ENCODE measurements around the gene PKIG. TPM values are rescaled to one million over a fixed set of nuclear protein-coding genes. Genes with fewer than 3 reads are reported as not detected.

PKIG gene
- total RNA-seq, 1 experiment from 2014 or later: 66.3 TPM

GRCh38 chr20:44615876-44616603 is 33.7 kb downstream of the PKIG start:
- no peak for DNase-seq (ENCODE audit: low read depth, low spot score)
- Histone ChIP-seq H3K36me3 (ENCODE audit: control insufficient read depth, insufficient read depth, low read length) (no peaks in the 10 kb centered on the region; the same call in none of the 2 replicates), H3K4me3 (ENCODE audit: low read depth in 2 of 2, low read length in 2 of 2) (no peak overlapping the region), H3K27ac (ENCODE audit: low read length) (no peak overlapping the region), H3K27me3 (ENCODE audit: control insufficient read depth, insufficient read depth, low read length) (no peaks in the 10 kb centered on the region), H3K4me1 (ENCODE audit: control insufficient read depth, insufficient read depth, low read length) (no peaks in the 10 kb centered on the region), H3K9me3 (ENCODE audit: control insufficient read depth, insufficient read depth, low read depth, low read length) (no peaks in the 10 kb centered on the region)
- in situ Hi-C loops (cut with HindIII; ENCODE audit: low pct_unique_long_range_greater_than_20kb, low sequenced_read_pairs): no loop called here
- ChIA-PET POLR2A (interaction anchor here (0.7 kb wide), 2 partner anchors 15 to 108 kb away, joined by 4 to 5 read pairs; no protein-coding TSS in a partner anchor), CTCF (no interaction called here)
- intact Hi-C loops (cut with micrococcal nuclease; ENCODE audit: unreplicated experiment): no loop called here
- ATAC-seq: no peak
- BruUV-seq (replicated peaks): no TSS peak
- no peak for TF ChIP-seq TCF7L2 (IDR thresholded peaks at IDR 0.05; ENCODE audit: low read depth, low read length)
- no peak for TF ChIP-seq CTCF (IDR thresholded peaks at IDR 0.05)
- TF ChIP-seq REST (IDR thresholded peaks at IDR 0.05; ENCODE audit: insufficient read depth in 1 of 2, low read depth in 2 of 2, low read length in 1 of 2): no peak
- no peak for TF ChIP-seq SIN3A (IDR thresholded peaks at IDR 0.05; ENCODE audit: borderline replicate concordance, insufficient read depth, low read depth, low read length)
- TF ChIP-seq POLR2AphosphoS5 (IDR thresholded peaks at IDR 0.05; ENCODE audit: low read depth, low read length): no peak; the same call in 1 of the 2 replicates

- TF ChIP-seq POLR2AphosphoS5 (IDR thresholded peaks at IDR 0.05; ENCODE audit: low read depth, low read length) (no peak), REST (IDR thresholded peaks at IDR 0.05; ENCODE audit: insufficient read depth in 1 of 2, low read depth in 2 of 2, low read length in 1 of 2) (no peak)
- DNase-seq (ENCODE audit: low read depth, low spot score) (no peak), ATAC-seq (no peak)
- Histone ChIP-seq H3K4me1 (ENCODE audit: control insufficient read depth, insufficient read depth, low read length) (no peaks in the 10 kb centered on the region), H3K27me3 (ENCODE audit: control insufficient read depth, insufficient read depth, low read length) (no peaks in the 10 kb centered on the region), H3K9me3 (ENCODE audit: control insufficient read depth, insufficient read depth, low read depth, low read length) (no peaks in the 10 kb centered on the region), H3K27ac (ENCODE audit: low read length) (no peak overlapping the region), H3K36me3 (ENCODE audit: control insufficient read depth, insufficient read depth, low read length) (no peaks in the 10 kb centered on the region; the same call in none of the 2 replicates), H3K4me3 (ENCODE audit: low read depth in 2 of 2, low read length in 2 of 2) (no peak overlapping the region)
- ChIA-PET POLR2A (interaction anchor here (0.7 kb wide), 1 partner anchor 108 kb away, joined by 4 read pairs; no protein-coding TSS in a partner anchor), CTCF (no interaction called here)
- in situ Hi-C loops (cut with HindIII; ENCODE audit: low pct_unique_long_range_greater_than_20kb, low sequenced_read_pairs) (no loop called here), intact Hi-C loops (cut with micrococcal nuclease; ENCODE audit: unreplicated experiment) (no loop called here)
- no TSS peak for BruUV-seq (replicated peaks)
Observed at GRCh38 chr20:44616604-44616964, 34.2 kb downstream of the PKIG start.

All from Panc1 (cell line).